K562 (cell line): ENCODE data around the gene GTF2I. TPM values are rescaled to one million over a fixed set of nuclear protein-coding genes. Genes with fewer than 3 reads are reported as not detected.

Source experiments
- BRD4 ChIP-seq: fragments of 200-600 bp; sonication (generic); IDR thresholded peaks from 2 replicates; pipeline ENCODE4 v1.6.1; 2017; ENCODE audit warnings: inconsistent platforms
- CREM ChIP-seq: IDR thresholded peaks from 2 replicates; pipeline ENCODE4 v1.6.1; 2014; ENCODE audit warnings: antibody characterized with exemption, low read depth
- FIP1L1 ChIP-seq: fragments of 200-400 bp; formaldehyde crosslinking; IDR thresholded peaks from 2 replicates; pipeline ENCODE4 v1.6.1; 2018; ENCODE audit warnings: mild to moderate bottlenecking, low read depth, low read length; ENCODE audit not compliant: poor library complexity, severe bottlenecking
- GTF2E2 ChIP-seq: fragments of 200-800 bp; sonication (Bioruptor generic); IDR thresholded peaks from 2 replicates; pipeline ENCODE4 v1.6.1; 2016; ENCODE audit warnings: missing genetic modification characterization, missing compliant biosample characterization
- HNRNPL ChIP-seq: fragments of 200-400 bp; formaldehyde crosslinking; IDR thresholded peaks from 2 replicates; pipeline ENCODE4 v1.6.1; 2017; ENCODE audit warnings: low read depth, mild to moderate bottlenecking, low read length
- MBD2 ChIP-seq: sonication (generic); IDR thresholded peaks from 2 replicates; pipeline ENCODE4 v1.6.1; 2016; ENCODE audit warnings: low read depth, borderline replicate concordance
- SPI1 ChIP-seq: IDR thresholded peaks from 2 replicates; pipeline ENCODE4 v1.6.1; 2011; ENCODE audit warnings: low read depth, low read length, control low read depth, borderline replicate concordance
- TAF9B ChIP-seq: fragments of 450-650 bp; IDR thresholded peaks from 2 replicates; pipeline ENCODE4 v1.6.1; 2018; ENCODE audit warnings: mild to moderate bottlenecking; ENCODE audit not compliant: partially characterized antibody
- ZBTB40 ChIP-seq, 2 experiments: fragments of 450-650 bp in 1 of 2; sonication (generic) in 1 of 2; formaldehyde crosslinking in 1 of 2; IDR thresholded peaks; 2 replicates each; pipeline versions ENCODE4 v1.7.1 to v1.9.0; 2016 to 2022; ENCODE audit warnings: inconsistent platforms in 1 of 2, mild to moderate bottlenecking in 1 of 2, missing genetic modification reagents in 1 of 2
- ZKSCAN3 ChIP-seq: fragments of 250-450 bp; sonication (Bioruptor Pico); IDR thresholded peaks from 2 replicates; pipeline ENCODE4 v1.4.0; 2020
- ZNF165 ChIP-seq: fragments of 250-450 bp; sonication (Bioruptor Pico); IDR thresholded peaks from 2 replicates; pipeline ENCODE4 v1.4.0; 2020; ENCODE audit warnings: borderline replicate concordance
- ZNF24 ChIP-seq: fragments of 450-650 bp; IDR thresholded peaks from 2 replicates; pipeline ENCODE4 v1.6.1; 2016
- polyA plus RNA-seq, 8 experiments: library from polyadenylated mRNA; depleted of rRNA in 4 of 8; stranded (reverse) in 5 of 8; unstranded in 3 of 8; fragments of >200 nt; fragmentation: Nextera tagmentation in 2 of 8; fragmentation: Illumina TruSeq in 1 of 8; extraction: Ambion mirVana in 2 of 8; extraction: Trizol in 1 of 8; gene quantifications; 2 replicates each; pipeline versions ENCODE4 v1.2.1 to v1.2.3, GENCODE V29; 2011 to 2014; ENCODE audit warnings: inconsistent platforms in 1 of 8, missing spikeins in 1 of 8
- total RNA-seq, 7 experiments: library from RNA; depleted of rRNA in 6 of 7; stranded (reverse); fragments of >200 nt in 6 of 7; fragmentation: Illumina TruSeq in 2 of 7; extraction: Trizol in 2 of 7; gene quantifications; 2 replicates each; pipeline versions ENCODE4 v1.2.1 to v1.2.3, GENCODE V29; 2011 to 2021; ENCODE audit warnings: low replicate concordance in 1 of 7
- TF ChIP-seq, protein P1 (sequence below): fragments of 450-650 bp; IDR thresholded peaks from 2 replicates; pipeline ENCODE4 v1.6.1; 2017; ENCODE audit warnings: antibody characterized with exemption, mild to moderate bottlenecking
- TF ChIP-seq, protein P2 (sequence below): fragments of 250-450 bp; sonication (Bioruptor Pico); IDR thresholded peaks from 2 replicates; pipeline ENCODE4 v1.9.0; 2021; ENCODE audit warnings: mild to moderate bottlenecking

GTF2I gene
- total and polyA plus RNA-seq, 9 of the 15 experiments (the other 6 are each of a cell fraction or from before 2014, with no cell fraction given): 8.4 to 161 (median 90.0) TPM

DNA sequence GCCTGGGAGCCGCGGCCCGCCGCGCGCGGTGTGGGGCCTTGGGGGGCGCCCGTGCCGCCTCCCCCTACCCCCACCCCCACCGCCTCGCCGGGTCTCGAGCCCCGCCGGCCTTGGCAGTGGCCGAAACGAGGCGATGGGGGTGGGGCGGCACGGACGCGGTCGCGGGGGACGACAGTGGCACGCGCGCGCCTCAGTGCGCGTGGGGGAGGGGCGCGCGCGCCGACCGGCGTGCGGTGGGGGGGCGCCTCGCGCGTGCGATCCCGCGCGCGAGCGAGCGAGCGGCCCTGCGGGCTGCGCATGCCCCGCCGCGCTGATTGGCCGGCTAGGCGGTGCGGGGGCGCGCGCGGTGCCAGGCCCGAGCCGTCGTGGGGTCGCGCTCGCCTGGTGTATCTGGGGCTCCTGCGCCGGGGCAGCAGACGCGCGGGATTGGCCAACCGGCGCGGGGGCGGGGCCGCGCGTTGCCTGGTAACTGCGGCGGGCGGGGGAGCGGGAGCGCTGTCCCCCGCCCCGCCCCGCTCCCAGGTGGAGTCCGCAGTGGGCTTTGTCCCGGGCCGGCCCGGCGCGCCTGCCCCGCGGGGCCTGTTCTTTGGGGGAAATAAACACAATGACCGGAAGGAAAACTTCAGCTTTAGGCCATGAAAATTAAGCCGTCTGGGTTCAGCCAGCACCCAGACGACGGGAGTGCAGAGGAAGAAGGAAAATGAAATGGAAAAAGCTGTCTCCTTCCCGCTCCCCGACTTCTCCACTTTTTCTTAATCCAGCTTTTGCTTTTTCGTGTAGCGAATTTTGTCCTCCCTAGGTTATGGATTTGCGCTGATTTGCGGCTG, 873 bp downstream of the GTF2I start (continued):
- 0 out of 2 replicates have a peak, but pooled peaks have one; percentile 44 for TF ChIP-seq ZBTB40 (IDR thresholded peaks at IDR 0.05)
- no peak for TF ChIP-seq ZBTB40 (CRISPR knock-in tag; IDR thresholded peaks at IDR 0.05)
- TF ChIP-seq TAF9B: no peak
- no peak for TF ChIP-seq SPI1
- TF ChIP-seq ZNF165: no peak
- no peak for TF ChIP-seq MBD2
- TF ChIP-seq, protein P1, sequence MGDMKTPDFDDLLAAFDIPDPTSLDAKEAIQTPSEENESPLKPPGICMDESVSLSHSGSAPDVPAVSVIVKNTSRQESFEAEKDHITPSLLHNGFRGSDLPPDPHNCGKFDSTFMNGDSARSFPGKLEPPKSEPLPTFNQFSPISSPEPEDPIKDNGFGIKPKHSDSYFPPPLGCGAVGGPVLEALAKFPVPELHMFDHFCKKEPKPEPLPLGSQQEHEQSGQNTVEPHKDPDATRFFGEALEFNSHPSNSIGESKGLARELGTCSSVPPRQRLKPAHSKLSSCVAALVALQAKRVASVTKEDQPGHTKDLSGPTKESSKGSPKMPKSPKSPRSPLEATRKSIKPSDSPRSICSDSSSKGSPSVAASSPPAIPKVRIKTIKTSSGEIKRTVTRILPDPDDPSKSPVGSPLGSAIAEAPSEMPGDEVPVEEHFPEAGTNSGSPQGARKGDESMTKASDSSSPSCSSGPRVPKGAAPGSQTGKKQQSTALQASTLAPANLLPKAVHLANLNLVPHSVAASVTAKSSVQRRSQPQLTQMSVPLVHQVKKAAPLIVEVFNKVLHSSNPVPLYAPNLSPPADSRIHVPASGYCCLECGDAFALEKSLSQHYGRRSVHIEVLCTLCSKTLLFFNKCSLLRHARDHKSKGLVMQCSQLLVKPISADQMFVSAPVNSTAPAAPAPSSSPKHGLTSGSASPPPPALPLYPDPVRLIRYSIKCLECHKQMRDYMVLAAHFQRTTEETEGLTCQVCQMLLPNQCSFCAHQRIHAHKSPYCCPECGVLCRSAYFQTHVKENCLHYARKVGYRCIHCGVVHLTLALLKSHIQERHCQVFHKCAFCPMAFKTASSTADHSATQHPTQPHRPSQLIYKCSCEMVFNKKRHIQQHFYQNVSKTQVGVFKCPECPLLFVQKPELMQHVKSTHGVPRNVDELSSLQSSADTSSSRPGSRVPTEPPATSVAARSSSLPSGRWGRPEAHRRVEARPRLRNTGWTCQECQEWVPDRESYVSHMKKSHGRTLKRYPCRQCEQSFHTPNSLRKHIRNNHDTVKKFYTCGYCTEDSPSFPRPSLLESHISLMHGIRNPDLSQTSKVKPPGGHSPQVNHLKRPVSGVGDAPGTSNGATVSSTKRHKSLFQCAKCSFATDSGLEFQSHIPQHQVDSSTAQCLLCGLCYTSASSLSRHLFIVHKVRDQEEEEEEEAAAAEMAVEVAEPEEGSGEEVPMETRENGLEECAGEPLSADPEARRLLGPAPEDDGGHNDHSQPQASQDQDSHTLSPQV: peak; percentile 43; the same call in 1 of the 2 replicates
- 0 out of 2 replicates have a peak, but pooled peaks have one; percentile 13 for TF ChIP-seq HNRNPL
- TF ChIP-seq ZKSCAN3 (CRISPR knock-in tag): no peak
- no peak for TF ChIP-seq FIP1L1
- no peak for TF ChIP-seq ZNF24
- TF ChIP-seq CREM: peak; percentile 62; the same call in 1 of the 2 replicates
- 0 out of 2 replicates have a peak, but pooled peaks have one; percentile 91 for TF ChIP-seq BRD4
- TF ChIP-seq GTF2E2 (tag): 0 out of 2 replicates have a peak, but pooled peaks have one; percentile 40
- TF ChIP-seq, protein P2, sequence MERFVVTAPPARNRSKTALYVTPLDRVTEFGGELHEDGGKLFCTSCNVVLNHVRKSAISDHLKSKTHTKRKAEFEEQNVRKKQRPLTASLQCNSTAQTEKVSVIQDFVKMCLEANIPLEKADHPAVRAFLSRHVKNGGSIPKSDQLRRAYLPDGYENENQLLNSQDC (CRISPR knock-in tag): no peak
